HG03342 (cell line): ENCODE results near the gene UBXN10.
"Not testable (repeated sequence)": the region's sequence is repeated elsewhere in the genome, so short reads cannot be mapped to it uniquely, and the experiment has no call there.

Experiments
- ATAC-seq: cut with Tn5 transposase; IDR thresholded peaks from one replicate; pipeline ENCODE4 v1.9.1; 2021; ENCODE audit warnings: mild to moderate bottlenecking, moderate library complexity; ENCODE audit not compliant: unreplicated experiment

The UBXN10 gene

DNA sequence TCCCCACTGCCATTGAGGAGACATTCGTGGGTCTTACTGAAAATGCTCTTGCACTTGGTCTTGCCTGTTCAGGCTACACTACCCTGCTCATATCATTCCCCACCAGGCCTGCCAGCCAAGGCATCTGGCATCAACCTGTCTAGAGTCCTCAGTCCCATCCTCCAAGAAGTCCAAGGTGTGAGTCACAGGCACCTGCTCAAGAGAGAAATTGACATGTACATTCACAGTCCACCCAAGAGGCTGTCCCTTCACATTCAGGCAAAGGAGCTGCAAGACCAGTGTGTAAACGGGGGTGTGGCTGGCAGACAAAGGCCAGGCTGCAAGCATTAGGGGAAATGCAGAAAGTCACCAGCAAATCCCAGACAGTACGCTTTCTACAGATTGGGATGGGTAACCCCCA, 13.5 kb downstream of the UBXN10 start:
- no peak for ATAC-seq

DNA sequence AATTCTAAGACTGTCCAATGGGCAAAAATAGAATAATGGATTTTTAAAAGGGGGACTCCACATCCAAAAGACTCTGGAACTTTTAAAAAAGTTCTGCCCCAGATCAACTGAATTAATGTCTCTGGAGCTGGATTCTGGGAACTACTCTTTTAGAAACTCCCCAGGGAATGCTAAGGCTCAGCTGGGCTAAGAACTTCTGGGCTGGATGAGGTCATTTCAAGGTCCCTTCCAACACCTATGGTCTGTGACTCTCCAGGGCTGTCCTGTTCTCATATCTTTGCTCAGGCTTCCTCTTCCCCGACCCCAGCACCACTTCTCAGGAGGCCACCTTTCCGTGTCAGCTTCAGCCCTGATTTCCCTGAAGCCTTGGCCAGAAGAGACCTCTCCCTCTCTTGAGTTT, 13.9 kb downstream of the UBXN10 start:
- no peak for ATAC-seq

DNA sequence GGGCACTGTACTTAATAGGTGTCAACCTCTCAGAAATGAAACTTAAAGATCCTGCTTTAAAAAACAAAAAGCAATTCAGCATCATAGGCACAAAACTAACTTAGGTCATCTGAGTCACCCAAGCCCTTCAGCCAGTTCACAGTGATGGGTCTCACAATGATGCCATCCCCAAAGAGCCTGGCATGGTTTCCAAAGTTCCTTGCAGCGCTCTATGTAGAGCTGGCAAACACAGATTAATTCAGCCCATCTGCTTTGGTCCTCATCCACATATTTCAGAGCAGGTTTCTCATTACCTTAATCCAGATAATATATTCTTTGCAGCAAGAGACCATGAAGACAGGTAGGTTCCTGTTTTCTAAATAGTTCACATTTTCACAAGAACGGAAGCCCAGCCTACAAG, 15.1 kb downstream of the UBXN10 start:
- no peak for ATAC-seq

DNA sequence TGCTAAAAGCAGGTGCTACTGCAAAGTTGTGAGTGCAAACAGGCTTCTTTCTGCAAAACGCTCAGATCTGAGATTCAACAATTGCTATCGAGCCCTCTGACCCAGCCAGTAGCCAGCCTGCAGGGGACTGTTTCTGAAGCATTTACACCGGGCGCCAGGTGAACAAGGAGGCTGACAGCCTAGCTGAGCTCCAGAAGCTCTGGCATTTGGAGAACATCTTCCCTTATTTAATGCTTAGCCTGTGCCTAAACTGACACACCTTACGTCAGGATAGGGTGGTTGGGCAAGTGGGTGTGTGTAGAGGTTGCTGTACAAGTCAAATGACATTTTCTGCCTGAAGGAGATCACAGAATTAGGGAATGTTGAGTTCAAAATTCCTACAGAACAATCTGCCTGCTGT, 16.3 kb downstream of the UBXN10 start:
- ATAC-seq: no peak

DNA sequence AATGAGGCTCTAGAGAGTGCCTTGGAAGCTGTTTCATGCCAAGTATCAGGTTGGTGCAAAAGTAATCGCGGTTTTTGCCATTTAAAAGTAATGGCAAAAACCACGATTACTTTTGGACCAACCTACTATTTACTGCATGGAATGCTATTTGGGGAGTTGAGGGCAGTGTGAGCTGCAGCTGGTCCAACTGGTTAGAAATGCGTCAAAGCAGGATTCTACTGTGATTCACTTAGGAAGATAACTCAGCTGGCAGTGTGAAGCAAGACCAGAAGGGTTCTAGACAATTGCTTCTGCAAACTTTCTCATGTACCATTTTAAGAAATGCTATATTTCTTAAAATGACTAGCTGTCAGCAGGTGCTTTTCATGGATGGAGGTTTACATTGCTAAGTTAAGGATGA, 21.6 kb downstream of the UBXN10 start:
- no peak for ATAC-seq

GRCh38 chr1:20209471-20209870, 23.6 kb downstream of the UBXN10 start:
- ATAC-seq: no peak

GRCh38 chr1:20210736-20211460, 25.0 kb downstream of the UBXN10 start:
- ATAC-seq: no peak

- no peak for ATAC-seq
These were observed 25.6 kb downstream of the UBXN10 start for GRCh38 chr1:20211511-20211931.

DNA sequence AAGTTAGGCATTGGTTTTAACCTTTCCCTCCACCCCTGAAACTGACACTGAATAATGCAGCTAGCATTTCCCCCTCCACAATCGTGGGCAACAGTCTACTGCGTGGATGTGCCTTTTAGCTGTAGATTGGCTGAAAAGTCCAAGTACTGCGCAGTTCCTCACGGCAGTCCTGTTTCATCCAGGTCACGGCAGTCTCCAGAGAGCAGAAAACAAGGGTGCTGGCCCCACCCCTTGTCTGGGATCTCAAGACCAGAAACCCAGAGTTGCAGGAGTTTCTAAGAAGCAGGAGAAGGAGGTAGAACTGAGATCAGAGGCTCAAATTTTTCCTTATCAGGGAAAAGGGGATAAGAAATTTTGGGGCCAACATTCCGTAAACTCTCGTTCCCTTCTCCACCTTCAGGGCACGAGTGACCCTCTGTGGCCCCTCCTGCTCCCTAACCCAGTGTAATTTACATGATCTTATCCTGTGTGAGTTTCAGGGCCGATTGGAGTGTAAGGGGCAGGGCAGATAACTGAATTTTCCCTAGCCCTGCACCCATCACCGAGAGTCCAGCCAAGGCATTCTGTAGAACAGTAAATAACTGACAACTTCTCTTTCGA, 26.3 kb downstream of the UBXN10 start:
- no peak for ATAC-seq

DNA sequence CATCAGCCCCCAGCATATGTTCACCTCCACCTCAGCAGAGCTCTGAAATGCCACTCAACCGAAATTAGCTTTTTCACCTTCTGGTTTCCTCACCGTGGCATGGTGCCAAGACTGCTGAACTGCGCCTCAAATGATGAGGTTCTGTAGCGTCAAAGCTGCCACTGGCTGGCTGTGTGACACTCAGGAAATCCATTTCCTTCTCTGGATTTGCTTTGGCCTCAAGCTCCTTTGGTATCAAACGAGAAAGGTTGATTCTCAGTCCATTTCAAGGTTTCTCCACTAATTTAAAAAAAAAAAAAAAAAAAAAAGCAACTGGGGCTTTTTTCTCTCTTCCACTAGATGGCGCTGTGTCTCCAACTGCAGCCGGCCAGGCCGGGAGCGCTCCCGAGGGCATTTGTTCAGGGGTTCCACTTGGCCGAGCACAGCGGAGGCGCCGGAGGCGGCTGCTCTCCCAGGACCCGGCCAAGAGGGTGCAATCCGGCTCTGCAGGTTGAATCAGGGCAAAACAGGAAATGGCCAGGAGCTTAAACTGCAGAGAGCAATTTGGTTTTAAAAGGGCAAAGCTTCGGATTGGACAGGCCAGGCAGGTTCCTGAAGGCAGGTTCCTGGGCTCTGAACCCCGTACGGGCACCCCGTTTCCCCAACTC, 26.9 kb downstream of the UBXN10 start:
- ATAC-seq: no peak

DNA sequence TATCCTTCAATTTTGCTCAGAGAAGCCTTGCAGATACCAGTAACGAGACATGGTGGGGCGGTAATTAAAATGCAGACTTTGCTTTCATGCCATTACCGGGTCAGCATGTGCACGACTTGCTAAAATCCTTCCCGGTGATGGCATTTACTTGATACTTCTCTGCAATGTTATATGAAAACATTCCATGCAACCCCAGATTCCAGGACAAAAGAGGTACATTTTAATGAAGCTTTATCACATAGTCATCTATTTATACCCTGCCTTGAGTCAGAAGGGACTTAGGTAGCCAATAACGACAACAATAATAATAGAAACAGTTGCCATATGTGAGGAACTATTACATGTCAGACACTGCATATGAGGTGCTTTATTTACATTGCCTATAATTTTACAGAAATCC, 29.8 kb downstream of the UBXN10 start:
- ATAC-seq: no peak

DNA sequence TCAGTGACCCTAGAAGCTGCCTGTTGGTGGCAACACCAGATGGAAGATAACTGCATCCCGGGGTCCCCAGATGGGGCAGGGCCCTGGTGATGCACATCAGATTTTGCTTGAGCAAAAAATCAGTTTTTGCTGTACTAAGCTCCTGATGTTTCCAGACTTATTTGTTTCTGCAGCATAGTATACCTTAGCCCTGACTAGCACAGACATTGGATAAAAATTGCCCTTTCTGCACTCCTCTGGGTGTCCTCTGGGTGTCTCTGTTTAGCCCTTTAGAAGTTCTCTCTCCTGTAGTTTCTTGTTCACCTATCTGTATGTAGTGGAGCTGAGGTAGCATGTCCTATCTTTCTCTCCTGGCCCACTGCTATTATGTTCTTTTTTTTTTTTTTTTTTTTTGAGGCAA, 30.7 kb downstream of the UBXN10 start:
- ATAC-seq: no peak

DNA sequence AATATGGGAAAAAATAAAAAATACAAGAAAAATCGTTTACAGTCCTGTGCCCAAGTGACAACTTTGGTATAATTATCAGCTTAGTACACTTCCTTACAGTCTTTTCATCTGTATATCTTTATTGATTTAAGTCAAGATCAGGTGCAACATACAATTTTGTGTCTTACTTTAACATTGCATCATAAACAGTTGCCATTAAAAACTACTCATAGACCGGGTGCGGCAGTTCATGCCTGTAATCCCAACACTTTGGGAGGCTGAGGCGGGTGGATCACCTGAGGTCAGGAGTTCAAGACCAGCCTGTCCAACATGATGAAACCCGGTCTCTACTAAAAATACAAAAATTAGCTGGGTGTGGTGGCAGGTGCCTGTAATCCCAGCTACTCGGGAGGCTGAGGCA, 33.2 kb downstream of the UBXN10 start:
- ATAC-seq: not testable (repeated sequence)

DNA sequence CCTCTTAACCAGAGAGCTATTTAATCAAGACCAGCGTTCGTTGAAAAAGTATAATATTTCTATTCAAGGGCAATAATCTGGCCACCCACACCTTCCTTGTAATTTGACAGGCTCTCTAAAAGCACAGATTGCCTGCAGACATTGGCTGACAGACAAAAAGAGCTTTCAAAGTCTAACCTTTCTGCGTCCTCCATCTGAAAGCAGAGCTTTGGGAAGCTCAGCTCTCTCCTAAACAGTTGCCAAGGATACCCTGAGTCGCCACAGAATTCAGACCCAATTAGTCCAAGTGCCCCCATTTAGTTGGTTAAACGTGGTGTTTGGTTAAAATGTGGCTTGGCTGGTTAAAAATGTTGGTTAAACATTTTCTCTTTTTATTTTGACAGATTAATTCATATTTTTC, 34.1 kb downstream of the UBXN10 start:
- ATAC-seq: no peak

DNA sequence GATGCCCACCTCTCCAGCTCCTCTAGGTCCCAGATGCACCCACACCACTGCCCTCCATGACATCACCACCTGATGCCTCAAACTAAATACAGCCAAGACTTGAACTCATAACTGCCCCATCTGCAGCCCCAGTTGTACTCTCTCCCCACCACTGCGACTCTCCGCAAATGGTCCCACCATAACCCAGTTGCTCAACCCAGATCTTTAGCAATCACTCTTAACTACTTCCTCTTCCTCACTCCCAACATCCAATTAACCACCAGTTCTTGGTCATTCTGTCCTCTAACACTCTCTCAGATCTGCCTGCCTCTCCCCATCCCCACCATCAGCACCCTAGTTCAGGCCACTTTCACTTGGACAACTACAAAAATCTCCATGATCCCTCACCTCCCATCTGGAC, 37.2 kb downstream of the UBXN10 start:
- no peak for ATAC-seq

DNA sequence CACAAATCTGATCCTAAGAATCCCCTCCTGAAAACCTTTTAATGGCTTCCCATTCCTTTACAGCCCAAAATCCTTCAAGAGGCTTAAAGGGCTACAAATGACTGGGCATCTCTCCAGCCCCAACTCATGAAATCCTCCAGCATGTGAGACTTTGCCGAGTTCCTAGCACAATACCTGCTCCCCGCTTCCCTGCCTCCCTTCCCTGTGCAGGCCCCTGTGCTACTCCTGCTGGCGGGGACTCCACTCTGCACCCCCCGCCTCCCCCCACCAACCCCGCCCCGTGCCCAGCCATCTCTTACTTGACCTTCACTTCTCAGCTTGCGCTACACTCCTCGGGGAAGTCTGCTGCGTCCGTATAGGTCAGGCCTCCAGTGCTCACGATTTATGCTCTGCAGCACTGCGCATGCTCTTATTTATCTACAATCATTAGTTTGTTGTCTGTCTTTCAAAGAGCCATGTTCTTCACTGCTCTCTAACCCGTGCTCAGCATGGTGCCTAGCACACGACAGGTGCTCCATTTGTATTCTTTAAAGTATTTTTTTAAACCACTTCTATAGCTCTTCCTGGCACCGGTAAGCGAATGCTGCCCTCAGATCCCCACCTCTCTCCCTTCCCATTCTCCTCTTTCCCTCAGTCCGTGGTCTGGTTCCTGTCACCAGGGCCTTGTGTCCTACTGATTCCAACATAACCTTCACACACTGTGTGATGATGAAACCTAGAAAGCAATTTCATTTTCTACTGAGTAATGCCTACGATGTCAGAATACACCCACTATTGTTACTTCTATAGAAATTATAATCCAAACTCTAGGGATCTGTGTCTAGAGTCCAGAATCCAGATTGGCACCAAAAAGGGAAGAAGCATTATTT, 37.9 kb downstream of the UBXN10 start:
- no peak for ATAC-seq

GRCh38 chr1:20224546-20224945, 38.6 kb downstream of the UBXN10 start:
- no peak for ATAC-seq

DNA sequence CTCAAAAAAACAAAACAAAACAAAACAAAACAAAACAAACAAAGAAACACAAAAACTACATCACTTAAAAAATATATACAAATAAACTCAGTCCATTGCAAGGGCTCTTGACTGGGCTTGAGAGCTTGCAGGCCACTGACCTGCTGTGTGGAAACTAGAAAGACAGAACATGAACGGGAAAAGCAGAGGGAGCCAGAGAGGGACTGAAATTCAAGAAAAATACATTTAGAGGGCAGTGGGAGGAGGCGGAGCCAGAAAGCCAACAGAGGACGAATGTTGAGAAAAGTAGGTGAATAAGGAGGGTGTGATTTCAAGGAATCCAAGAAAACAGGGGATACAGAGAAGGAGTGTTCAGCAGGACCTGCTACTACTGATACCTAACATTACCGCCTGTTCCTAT, 41.8 kb downstream of the UBXN10 start:
- ATAC-seq: no peak

GRCh38 chr1:20228314-20228825, 42.5 kb downstream of the UBXN10 start:
- no peak for ATAC-seq

- no peak for ATAC-seq
These were observed 43.3 kb downstream of the UBXN10 start for GRCh38 chr1:20229171-20229570.

DNA sequence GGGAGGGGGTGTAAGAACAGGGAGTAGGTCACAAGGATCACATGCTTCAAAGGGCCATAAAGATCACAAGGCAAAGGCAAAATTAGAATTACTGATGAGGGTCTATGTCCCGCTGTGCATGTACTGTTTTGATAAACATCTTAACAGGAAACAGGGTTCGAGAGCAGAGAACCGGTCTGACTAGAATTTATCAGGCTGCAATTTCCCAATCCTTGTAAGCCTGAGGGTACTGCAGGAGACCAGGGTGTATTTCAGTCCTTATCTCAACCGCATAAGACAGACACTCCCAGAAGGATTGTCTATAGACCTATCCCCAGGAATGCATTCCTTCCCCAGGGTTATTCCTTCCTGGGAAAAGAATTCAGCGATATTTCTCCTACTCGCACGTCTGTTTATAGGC, 46.7 kb downstream of the UBXN10 start:
- not testable (repeated sequence) for ATAC-seq
